ENCODE measurements around the gene HSF2BP. TPM values are rescaled to one million over a fixed set of nuclear protein-coding genes. Genes with fewer than 3 reads are reported as not detected.

HSF2BP gene
- total RNA-seq, 6 donors from 2014 or later, result 0.40 to 0.91 (median 0.45) TPM; not detected in 2

- H3K4me3 ChIP-seq, result no peak overlapping the region
- peaks cover 0 to 41% (median 35%) of the 10 kb centered on the region in 4 donors for H3K36me3 ChIP-seq
- no peak for TF ChIP-seq CTCF (IDR thresholded peaks at IDR 0.05)
Measured at GRCh38 chr21:43696214-43696613, 36.9 kb upstream of the HSF2BP start.

GRCh38 chr21:43694437-43695079 is 35.3 kb upstream of the HSF2BP start:
- TF ChIP-seq CTCF (IDR thresholded peaks at IDR 0.05) (no peak), EP300 (IDR thresholded peaks at IDR 0.05) (no peak), POLR2A (IDR thresholded peaks at IDR 0.05) (no peak), POLR2AphosphoS5 (IDR thresholded peaks at IDR 0.05) (no peak)
- no peak overlapping the region for H3K4me3 ChIP-seq
- H3K36me3 ChIP-seq, result peaks cover 0 to 57% (median 51%) of the 10 kb centered on the region in 4 donors
- no peaks in the 10 kb centered on the region for H3K27me3 ChIP-seq
- no peak for DNase-seq
- no peaks in the 10 kb centered on the region for H3K4me1 ChIP-seq
- no peak for ATAC-seq (ENCODE audit: low FRiP score in 2 of 2)
- 92 to 93% methylated on average over 24 to 27 of the region's 27 CpGs for WGBS, 2 donors
- no peaks in the 10 kb centered on the region for H3K9me3 ChIP-seq
- no peak overlapping the region for H3K27ac ChIP-seq

More at GRCh38 chr21:43696214-43696613, 36.9 kb upstream of the HSF2BP start:
- ATAC-seq (ENCODE audit: low FRiP score in 2 of 2), result no peak
- Histone ChIP-seq H3K9me3 (no peaks in the 10 kb centered on the region), H3K27ac (no peak overlapping the region), H3K27me3 (no peaks in the 10 kb centered on the region), H3K4me1 (no peaks in the 10 kb centered on the region)
- no peak for DNase-seq
- 93 to 94% methylated on average over 17 of the region's 17 CpGs for WGBS, 2 donors

GRCh38 chr21:43693981-43694380 is 34.7 kb upstream of the HSF2BP start:
- 95% methylated on average over 23 of the region's 23 CpGs for WGBS, 2 donors
- H3K27ac ChIP-seq, result no peak overlapping the region
- no peak overlapping the region for H3K4me3 ChIP-seq
- H3K4me1 ChIP-seq, result no peaks in the 10 kb centered on the region
- DNase-seq (no peak), ATAC-seq (ENCODE audit: low FRiP score in 2 of 2) (no peak)
- H3K27me3 ChIP-seq, result no peaks in the 10 kb centered on the region
- TF ChIP-seq POLR2AphosphoS5 (IDR thresholded peaks at IDR 0.05), result no peak
- no peak for TF ChIP-seq POLR2A (IDR thresholded peaks at IDR 0.05)
- H3K36me3 ChIP-seq, result peaks cover 0 to 63% (median 56%) of the 10 kb centered on the region in 4 donors
- H3K9me3 ChIP-seq, result no peaks in the 10 kb centered on the region

- Histone ChIP-seq H3K27me3 (no peaks in the 10 kb centered on the region), H3K36me3 (peaks cover 1 to 73% (median 66%) of the 10 kb centered on the region in 4 donors), H3K9me3 (no peaks in the 10 kb centered on the region), H3K27ac (no peak overlapping the region), H3K4me1 (no peaks in the 10 kb centered on the region), H3K4me3 (no peak overlapping the region)
- WGBS, 2 donors, result 96 to 98% methylated on average over 5 to 8 of the region's 8 CpGs
- ATAC-seq (ENCODE audit: low FRiP score in 2 of 2), result no peak
- TF ChIP-seq POLR2AphosphoS5 (IDR thresholded peaks at IDR 0.05) (no peak), EP300 (IDR thresholded peaks at IDR 0.05) (no peak), CTCF (IDR thresholded peaks at IDR 0.05) (no peak), POLR2A (IDR thresholded peaks at IDR 0.05) (no peak)
- no peak for DNase-seq
Measured at GRCh38 chr21:43692949-43693348, 33.7 kb upstream of the HSF2BP start.

- Histone ChIP-seq H3K27me3 (no peaks in the 10 kb centered on the region), H3K9me3 (no peaks in the 10 kb centered on the region), H3K27ac (no peak overlapping the region), H3K4me3 (no peak overlapping the region), H3K36me3 (peaks cover 7 to 85% (median 77%) of the 10 kb centered on the region in 4 donors), H3K4me1 (peaks cover 0 to 5% (median 0%) of the 10 kb centered on the region in 4 donors)
- TF ChIP-seq CTCF (IDR thresholded peaks at IDR 0.05), result no peak
- TF ChIP-seq POLR2AphosphoS5 (IDR thresholded peaks at IDR 0.05), result no peak
- TF ChIP-seq EP300 (IDR thresholded peaks at IDR 0.05), result no peak
- TF ChIP-seq POLR2A (IDR thresholded peaks at IDR 0.05), result no peak
- ATAC-seq (ENCODE audit: low FRiP score in 2 of 2) (no peak), DNase-seq (no peak)
- WGBS, 2 donors, result 95 to 97% methylated on average over 10 of the region's 10 CpGs
Measured at GRCh38 chr21:43691801-43692200, 32.5 kb upstream of the HSF2BP start.

Data from upper lobe of left lung (tissue), 6 donors.